ENCODE measurements around the gene CEP170B.
"Not testable (repeated sequence)": the region's sequence is repeated elsewhere in the genome, so short reads cannot be mapped to it uniquely, and the experiment has no call there.

The CEP170B gene

DNA sequence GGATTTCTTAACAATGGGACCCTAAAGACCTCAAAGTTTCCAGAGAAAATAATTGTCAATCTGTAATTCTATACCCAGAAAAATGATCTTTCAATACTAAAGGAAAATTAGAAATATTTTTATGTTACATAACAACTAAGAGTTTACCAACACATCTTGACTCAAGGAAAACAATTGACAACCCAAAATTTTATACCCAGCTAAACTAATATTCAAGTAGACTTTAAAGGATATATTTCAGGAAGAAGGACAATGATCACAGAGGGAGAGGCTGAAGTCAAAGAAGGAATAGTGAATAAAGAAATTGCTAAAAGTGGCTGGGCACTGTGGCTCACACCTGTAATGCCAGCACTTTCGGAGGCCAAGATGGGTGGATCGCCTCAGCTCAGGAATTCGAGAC is 47.0 kb downstream of the CEP170B start:
- no peak overlapping the region for H3K4me3 ChIP-seq (ENCODE audit: control insufficient read depth, low read depth, low read length)
- TF ChIP-seq CTCF (conservative IDR thresholded peaks at IDR 0.05; ENCODE audit: control insufficient read depth, insufficient read depth, low read depth, low read length), result no peak
- no peak for DNase-seq (ENCODE audit: low read depth)

GRCh38 chr14:104913435-104913834 is 48.4 kb downstream of the CEP170B start:
- DNase-seq (ENCODE audit: low read depth), result no peak
- no peak overlapping the region for H3K4me3 ChIP-seq (ENCODE audit: control insufficient read depth, low read depth, low read length)
- no peak for TF ChIP-seq CTCF (conservative IDR thresholded peaks at IDR 0.05; ENCODE audit: control insufficient read depth, insufficient read depth, low read depth, low read length)

DNA sequence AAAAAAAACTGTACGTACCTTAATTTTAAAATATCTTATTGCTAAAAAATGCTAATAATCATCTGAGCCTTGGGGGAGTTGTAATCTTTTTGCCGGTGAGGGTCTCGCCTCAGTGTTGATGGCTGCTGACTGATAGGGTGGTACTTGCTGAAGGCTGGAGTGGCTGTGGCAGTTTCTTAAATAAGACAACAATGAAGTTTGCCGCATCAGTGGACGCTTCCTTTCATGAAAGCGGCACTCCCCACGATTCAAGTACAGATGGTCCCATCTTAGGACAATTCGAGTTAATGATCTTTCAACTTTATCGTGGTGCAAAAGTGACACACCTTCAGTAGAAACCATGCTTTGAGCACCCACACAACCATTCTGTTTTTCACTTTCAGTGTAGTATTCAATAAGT is 52.0 kb downstream of the CEP170B start:
- DNase-seq (ENCODE audit: low read depth), result no peak
- no peak overlapping the region for H3K4me3 ChIP-seq (ENCODE audit: control insufficient read depth, low read depth, low read length)
- no peak for TF ChIP-seq CTCF (conservative IDR thresholded peaks at IDR 0.05; ENCODE audit: control insufficient read depth, insufficient read depth, low read depth, low read length)

DNA sequence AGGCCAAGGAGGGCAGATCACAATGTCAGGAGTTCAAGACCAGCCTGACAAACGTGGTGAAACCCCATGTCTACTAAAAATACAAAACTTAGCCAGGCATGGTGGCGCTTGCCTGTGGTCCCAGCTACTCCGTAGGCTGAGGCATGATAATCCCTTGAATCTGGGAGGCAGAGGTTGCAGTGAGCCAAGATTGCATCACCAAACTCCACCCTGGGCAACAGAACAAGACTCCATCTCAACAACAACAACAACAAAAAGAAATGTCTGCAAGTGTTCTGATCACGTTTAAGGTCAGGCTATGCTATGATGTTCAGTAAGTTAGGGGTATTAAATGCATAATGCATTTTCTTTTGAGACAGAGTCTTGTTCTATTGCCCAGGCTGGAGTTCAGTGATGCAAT is 52.9 kb downstream of the CEP170B start:
- no peak for TF ChIP-seq CTCF (conservative IDR thresholded peaks at IDR 0.05; ENCODE audit: control insufficient read depth, insufficient read depth, low read depth, low read length)
- no peak for DNase-seq (ENCODE audit: low read depth)
- no peak overlapping the region for H3K4me3 ChIP-seq (ENCODE audit: control insufficient read depth, low read depth, low read length)

GRCh38 chr14:104919152-104919992 is 54.3 kb downstream of the CEP170B start:
- H3K4me3 ChIP-seq (ENCODE audit: control insufficient read depth, low read depth, low read length); DNase-seq (ENCODE audit: low read depth): not testable (repeated sequence)

- DNase-seq (ENCODE audit: low read depth), result no peak
- no peak overlapping the region for H3K4me3 ChIP-seq (ENCODE audit: control insufficient read depth, low read depth, low read length)
- TF ChIP-seq CTCF (conservative IDR thresholded peaks at IDR 0.05; ENCODE audit: control insufficient read depth, insufficient read depth, low read depth, low read length), result no peak
These were observed 54.9 kb downstream of the CEP170B start for GRCh38 chr14:104919993-104920315.

DNA sequence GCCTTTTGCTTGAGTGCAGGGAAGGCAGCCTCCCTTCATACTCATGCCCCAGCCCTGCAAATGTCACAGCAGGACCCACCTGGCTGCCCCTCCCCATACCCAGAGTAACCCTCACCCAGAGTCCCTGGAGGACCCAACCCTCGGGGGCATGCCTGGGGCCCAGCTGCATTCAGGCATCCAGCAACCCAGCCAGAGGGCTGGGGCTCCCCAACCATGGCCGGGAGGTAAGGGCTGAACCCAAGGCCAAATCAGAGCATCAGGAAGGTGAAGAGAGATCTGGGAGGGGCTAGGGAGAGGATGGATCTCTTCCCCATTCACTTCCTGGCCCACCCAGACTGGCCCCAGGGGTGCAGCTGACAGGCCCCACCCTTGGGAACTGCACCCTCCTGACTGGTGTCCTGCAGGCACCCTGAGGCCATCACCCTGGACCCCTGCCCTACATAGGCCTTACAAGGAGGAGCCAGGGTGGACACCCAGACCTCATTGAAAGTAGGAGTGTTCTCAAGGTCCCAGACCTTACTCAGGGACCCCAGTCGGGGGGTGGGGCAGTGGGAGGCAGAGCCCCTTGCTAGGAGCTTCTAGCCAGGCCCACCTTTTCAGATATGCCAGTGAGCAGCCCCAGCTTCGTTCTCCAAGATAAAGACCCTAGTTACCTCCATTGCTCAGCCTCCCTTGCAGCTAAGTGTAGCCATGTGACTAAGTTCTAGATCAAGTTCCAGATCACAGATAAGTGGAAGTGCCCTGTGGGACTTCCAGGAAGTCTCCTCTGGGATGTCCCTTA is 58.8 kb downstream of the CEP170B start:
- H3K4me3 ChIP-seq (ENCODE audit: control insufficient read depth, low read depth, low read length), result no peak overlapping the region
- no peak for DNase-seq (ENCODE audit: low read depth)
- no peak for TF ChIP-seq CTCF (conservative IDR thresholded peaks at IDR 0.05; ENCODE audit: control insufficient read depth, insufficient read depth, low read depth, low read length)

Data from fibroblast of mammary gland (primary cell).